Breast epithelium (tissue), 4 donors: Measurements from ENCODE around the gene SCO1. TPM values are rescaled to one million over a fixed set of nuclear protein-coding genes. Genes with fewer than 3 reads are reported as not detected.
"Not testable (repeated sequence)": the region's sequence is repeated elsewhere in the genome, so short reads cannot be mapped to it uniquely, and the experiment has no call there.

Experiments used
- DNase-seq, 2 donors: peaks; one replicate each; pipeline ENCODE4 v3.0.0-alpha.2; 2019; ENCODE audit warnings: low spot score in 2 of 2
- H3K27ac ChIP-seq, 2 donors: fragments of 200-600 bp; sonication (generic) in 1 of 2; one replicate each; pipeline ENCODE4 v1.5.1; 2016 to 2019; ENCODE audit warnings: mild to moderate bottlenecking in 1 of 2
- H3K27me3 ChIP-seq, 2 donors: fragments of 200-600 bp; sonication (generic) in 1 of 2; one replicate each; pipeline versions ENCODE4 v1.5.1 to v1.6.0; 2017 to 2019; ENCODE audit warnings: control low read depth in 1 of 2, mild to moderate bottlenecking in 1 of 2
- H3K36me3 ChIP-seq: fragments of 200-600 bp; one replicate; pipeline ENCODE4 v1.5.1; 2019
- H3K4me1 ChIP-seq, 2 donors: fragments of 200-600 bp; sonication (generic); one replicate each; pipeline ENCODE4 v1.5.1; 2016 to 2019; ENCODE audit warnings: control low read depth in 1 of 2
- H3K4me3 ChIP-seq, 3 donors: fragments of 200-600 bp; sonication (generic); 1 replicate in 2 of 3; 2 replicates in 1 of 3; pipeline ENCODE4 v1.5.1; 2016 to 2019; ENCODE audit warnings: mild to moderate bottlenecking in 3 of 3, moderate library complexity in 2 of 3
- H3K9me3 ChIP-seq, 2 donors: fragments of 200-600 bp; sonication (generic) in 1 of 2; one replicate each; pipeline ENCODE4 v1.5.1; 2016 to 2019; ENCODE audit warnings: control low read depth in 1 of 2
- CTCF ChIP-seq, 3 donors: fragments of 450-650 bp; IDR thresholded peaks; one replicate each; pipeline ENCODE4 v1.5.1; 2016 to 2017; ENCODE audit warnings: antibody characterized with exemption in 3 of 3, mild to moderate bottlenecking in 3 of 3, moderate library complexity in 3 of 3
- POLR2A ChIP-seq: fragments of 450-650 bp; IDR thresholded peaks from one replicate; pipeline ENCODE4 v1.6.1; 2016; ENCODE audit warnings: antibody characterized with exemption, mild to moderate bottlenecking, moderate library complexity
- POLR2AphosphoS5 ChIP-seq, 3 donors: sonication (generic); formaldehyde crosslinking; IDR thresholded peaks; one replicate each; pipeline ENCODE4 v1.6.1; 2017; ENCODE audit warnings: antibody characterized with exemption in 3 of 3
- intact Hi-C: fragments of 100-400 bp; cut with DNase I; formaldehyde crosslinking; loops from one replicate; pipeline ENCODE4 v1.15.1; 2023; ENCODE audit warnings: low total_unique reads
- total RNA-seq, 3 donors: library from RNA; depleted of rRNA; stranded (reverse); fragments of >200 nt; gene quantifications; one replicate each; pipeline ENCODE4 v1.1.0, GENCODE V29; 2016

The SCO1 gene
- total RNA-seq, 3 donors from 2014 or later, result 17.6 to 22.3 (median 19.3) TPM

GRCh38 chr17:10737736-10738135 is 40.4 kb upstream of the SCO1 start:
- intact Hi-C loops, result loop anchor here (10.0 kb wide), 1 partner anchor 107 kb away; no protein-coding TSS in a partner anchor
- DNase-seq, result no peak
- Histone ChIP-seq H3K36me3 (no peaks in the 10 kb centered on the region), H3K4me3 (no peak overlapping the region), H3K27ac (peak overlapping the region; percentile 49 to 62), H3K9me3 (no peaks in the 10 kb centered on the region), H3K27me3 (no peaks in the 10 kb centered on the region), H3K4me1 (no peaks in the 10 kb centered on the region)
- TF ChIP-seq POLR2AphosphoS5 (IDR thresholded peaks at IDR 0.05) (no peak), CTCF (IDR thresholded peaks at IDR 0.05) (no peak), POLR2A (no peak)

DNA sequence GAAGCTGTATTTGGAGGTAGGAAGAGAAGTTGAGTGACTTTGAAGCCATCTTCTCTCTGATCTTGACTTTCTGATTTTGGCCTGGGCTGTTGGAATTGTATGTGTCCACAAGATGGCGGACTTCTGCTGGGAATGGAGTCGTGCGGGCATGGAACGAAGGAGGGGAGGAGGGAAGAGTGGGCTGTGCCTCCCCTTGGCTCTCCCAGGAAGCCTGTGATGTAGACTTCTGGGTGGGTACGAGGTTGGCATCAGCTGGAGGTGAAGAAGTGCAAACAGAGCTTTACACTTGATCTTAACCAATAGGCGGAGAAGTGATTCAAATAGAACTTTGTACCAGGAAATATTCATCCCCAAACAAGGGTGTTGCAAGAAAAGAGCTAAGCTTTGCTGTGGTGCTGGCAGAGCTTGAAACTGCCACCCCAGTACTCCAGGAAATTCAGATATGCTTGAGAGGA is 39.9 kb upstream of the SCO1 start:
- peak overlapping the region; percentile 49 to 62 for H3K27ac ChIP-seq
- intact Hi-C loops, result loop anchor here (10.0 kb wide), 1 partner anchor 108 kb away; no protein-coding TSS in a partner anchor
- DNase-seq, result peak; percentile 65 to 66
- H3K36me3 ChIP-seq, result no peaks in the 10 kb centered on the region
- H3K4me1 ChIP-seq, result no peaks in the 10 kb centered on the region
- no peaks in the 10 kb centered on the region for H3K9me3 ChIP-seq
- H3K4me3 ChIP-seq, result no peak overlapping the region
- no peaks in the 10 kb centered on the region for H3K27me3 ChIP-seq
- peak; percentile 58 to 90 (median 73) for TF ChIP-seq CTCF (IDR thresholded peaks at IDR 0.05)
- TF ChIP-seq POLR2A, result no peak
- TF ChIP-seq POLR2AphosphoS5 (IDR thresholded peaks at IDR 0.05), result no peak

- TF ChIP-seq POLR2AphosphoS5 (IDR thresholded peaks at IDR 0.05) (no peak), POLR2A (no peak), CTCF (IDR thresholded peaks at IDR 0.05) (no peak)
- no peak overlapping the region for H3K4me3 ChIP-seq
- DNase-seq, result no peak
- no peaks in the 10 kb centered on the region for H3K36me3 ChIP-seq
- no peak overlapping the region for H3K27ac ChIP-seq
- no peaks in the 10 kb centered on the region for H3K27me3 ChIP-seq
- H3K4me1 ChIP-seq, result no peaks in the 10 kb centered on the region
- H3K9me3 ChIP-seq, result no peaks in the 10 kb centered on the region
- intact Hi-C loops, result loop anchor here (10.0 kb wide), 1 partner anchor 109 kb away; no protein-coding TSS in a partner anchor
These were observed 38.5 kb upstream of the SCO1 start for GRCh38 chr17:10735821-10736220.

DNA sequence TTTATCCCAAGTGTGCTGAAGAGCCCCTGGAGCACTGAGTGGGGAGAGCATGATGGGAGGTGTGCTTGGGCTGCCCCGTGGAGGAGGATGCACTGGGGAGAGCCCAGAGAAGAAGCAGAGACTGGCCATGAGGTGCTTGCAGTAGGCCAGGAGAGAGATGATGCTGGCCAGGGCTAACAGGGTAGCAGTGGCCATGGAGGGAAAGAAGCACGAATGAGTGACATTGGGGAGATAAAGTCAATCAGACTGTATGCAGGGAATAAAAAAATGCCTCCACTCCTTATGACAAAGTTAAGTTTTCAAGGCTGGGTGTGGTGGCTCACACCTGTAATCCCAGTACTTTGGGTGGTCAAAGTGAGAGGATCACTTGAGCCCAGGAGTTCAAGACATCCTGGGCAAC is 37.9 kb upstream of the SCO1 start:
- DNase-seq, result no peak
- TF ChIP-seq CTCF (IDR thresholded peaks at IDR 0.05) (no peak), POLR2AphosphoS5 (IDR thresholded peaks at IDR 0.05) (no peak), POLR2A (no peak)
- intact Hi-C loops, result loop anchor here (10.0 kb wide), 1 partner anchor 110 kb away; no protein-coding TSS in a partner anchor
- Histone ChIP-seq H3K27ac (no peak overlapping the region), H3K4me1 (no peaks in the 10 kb centered on the region), H3K9me3 (no peaks in the 10 kb centered on the region), H3K4me3 (no peak overlapping the region), H3K27me3 (no peaks in the 10 kb centered on the region), H3K36me3 (no peaks in the 10 kb centered on the region)

GRCh38 chr17:10733666-10734065 is 36.3 kb upstream of the SCO1 start:
- intact Hi-C loops, result loop anchor here (10.0 kb wide), 1 partner anchor 111 kb away; no protein-coding TSS in a partner anchor
- H3K4me3 ChIP-seq, result no peak overlapping the region
- TF ChIP-seq POLR2A (no peak), POLR2AphosphoS5 (IDR thresholded peaks at IDR 0.05) (no peak), CTCF (IDR thresholded peaks at IDR 0.05) (no peak)
- no peaks in the 10 kb centered on the region for H3K9me3 ChIP-seq
- no peaks in the 10 kb centered on the region for H3K4me1 ChIP-seq
- H3K36me3 ChIP-seq, result no peaks in the 10 kb centered on the region
- no peaks in the 10 kb centered on the region for H3K27me3 ChIP-seq
- no peak overlapping the region for H3K27ac ChIP-seq
- no peak for DNase-seq

DNA sequence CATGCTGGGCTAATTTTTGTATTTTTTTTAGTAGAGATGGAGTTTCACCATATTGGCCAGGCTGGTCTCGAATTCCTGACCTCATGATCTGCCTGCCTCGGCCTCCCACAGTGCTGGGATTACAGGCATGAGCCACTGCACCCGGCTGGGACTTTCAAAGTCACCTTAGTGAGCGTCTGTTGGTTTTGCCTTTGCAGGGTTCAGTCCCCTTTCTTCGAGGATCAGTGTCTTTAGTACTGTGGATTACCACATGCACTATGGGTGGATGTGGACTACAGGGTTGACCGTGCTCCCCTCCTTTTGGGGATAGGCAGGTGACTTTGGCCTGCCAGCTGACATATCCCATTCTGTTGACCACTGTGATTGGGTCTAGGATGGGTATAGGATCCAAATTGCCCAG is 34.8 kb upstream of the SCO1 start:
- intact Hi-C loops, result loop anchor here (10.0 kb wide), 1 partner anchor 113 kb away; no protein-coding TSS in a partner anchor

More for the DNA sequence above, 34.8 kb upstream of the SCO1 start:
- H3K27ac ChIP-seq, DNase-seq, H3K4me1 ChIP-seq, H3K36me3 ChIP-seq, H3K27me3 ChIP-seq, H3K9me3 ChIP-seq, H3K4me3 ChIP-seq: not testable (repeated sequence)
